Right lobe of liver (tissue), 4 donors: Measurements from ENCODE around the gene APOBEC2.

ENCODE experiments used
- CTCF ChIP-seq, 4 donors: fragments of 200-600 bp in 3 of 4; fragments of 450-650 bp in 1 of 4; IDR thresholded peaks; one replicate each; pipeline versions ENCODE4 v1.5.1 to v1.8.0; 2016 to 2022; ENCODE audit warnings: antibody characterized with exemption in 4 of 4, mild to moderate bottlenecking in 2 of 4
- POLR2A ChIP-seq: fragments of 450-650 bp; IDR thresholded peaks from one replicate; pipeline ENCODE4 v1.6.1; 2017; ENCODE audit warnings: antibody characterized with exemption, mild to moderate bottlenecking
- donor health status: DM: no; HTN: no; CAD: no.
- donor health status: DM: no; HTN: no; CAD: no.
- donor health status: DM: no; HTN: yes; CAD: no.

GRCh38 chr6:41072836-41073202 is 19.8 kb downstream of the APOBEC2 start, which contains the start of gene NFYA:
- TF ChIP-seq CTCF (IDR thresholded peaks at IDR 0.05) (no peak), POLR2A (no peak)
